K562 (cell line): ENCODE results near the gene TTC6. TPM values are rescaled to one million over a fixed set of nuclear protein-coding genes. Genes with fewer than 3 reads are reported as not detected.

Source experiments
- BCL6 ChIP-seq: fragments of 250-450 bp; sonication (Bioruptor Pico); IDR thresholded peaks from 2 replicates; pipeline ENCODE4 v1.4.0; 2020
- CHCHD3 ChIP-seq: fragments of 250-450 bp; sonication (Bioruptor Pico); IDR thresholded peaks from 2 replicates; pipeline ENCODE4 v2.1.2; 2022; ENCODE audit warnings: mild to moderate bottlenecking
- ETS2 ChIP-seq: IDR thresholded peaks from 2 replicates; pipeline ENCODE4 v1.6.1; 2016; ENCODE audit warnings: borderline replicate concordance, missing genetic modification characterization, mild to moderate bottlenecking, moderate library complexity, missing compliant biosample characterization; ENCODE audit not compliant: poor library complexity, severe bottlenecking
- FOXJ3 ChIP-seq: sonication (generic); formaldehyde crosslinking; IDR thresholded peaks from 2 replicates; pipeline ENCODE4 v1.4.0; 2020; ENCODE audit warnings: mild to moderate bottlenecking, missing genetic modification reagents
- PTRF ChIP-seq: fragments of 450-650 bp; IDR thresholded peaks from 2 replicates; pipeline ENCODE4 v1.6.1; 2016; ENCODE audit warnings: mild to moderate bottlenecking, missing genetic modification characterization, missing compliant biosample characterization
- STAT5A ChIP-seq: IDR thresholded peaks from 2 replicates; pipeline ENCODE4 v1.6.1; 2012; ENCODE audit warnings: low read length, inconsistent platforms, borderline replicate concordance
- TOE1 ChIP-seq, 2 experiments: fragments of 450-650 bp in 1 of 2; sonication (generic) in 1 of 2; formaldehyde crosslinking in 1 of 2; IDR thresholded peaks; 2 replicates each; pipeline versions ENCODE4 v1.7.1 to v1.8.0; 2016 to 2022; ENCODE audit warnings: borderline replicate concordance in 2 of 2, mild to moderate bottlenecking in 2 of 2, antibody characterized with exemption in 1 of 2, inconsistent platforms in 1 of 2, low read depth in 1 of 2, missing genetic modification reagents in 1 of 2, moderate library complexity in 1 of 2
- U2AF2 ChIP-seq: fragments of 200-400 bp; formaldehyde crosslinking; optimal IDR thresholded peaks from 2 replicates; pipeline ENCODE3; 2017; ENCODE audit warnings: low read depth, mild to moderate bottlenecking, low read length
- XRCC5 ChIP-seq: fragments of 200-400 bp; formaldehyde crosslinking; IDR thresholded peaks from 2 replicates; pipeline ENCODE4 v1.6.1; 2017; ENCODE audit warnings: low read depth, mild to moderate bottlenecking, low read length
- ZNF280A ChIP-seq: fragments of 450-650 bp; IDR thresholded peaks from 2 replicates; pipeline ENCODE4 v1.6.1; 2018; ENCODE audit warnings: mild to moderate bottlenecking, low read depth; ENCODE audit not compliant: partially characterized antibody
- polyA plus RNA-seq, 8 experiments: library from polyadenylated mRNA; depleted of rRNA in 4 of 8; stranded (reverse) in 5 of 8; unstranded in 3 of 8; fragments of >200 nt; fragmentation: Nextera tagmentation in 2 of 8; fragmentation: Illumina TruSeq in 1 of 8; extraction: Ambion mirVana in 2 of 8; extraction: Trizol in 1 of 8; gene quantifications; 2 replicates each; pipeline versions ENCODE4 v1.2.1 to v1.2.3, GENCODE V29; 2011 to 2014; ENCODE audit warnings: inconsistent platforms in 1 of 8, missing spikeins in 1 of 8
- total RNA-seq, 7 experiments: library from RNA; depleted of rRNA in 6 of 7; stranded (reverse); fragments of >200 nt in 6 of 7; fragmentation: Illumina TruSeq in 2 of 7; extraction: Trizol in 2 of 7; gene quantifications; 2 replicates each; pipeline versions ENCODE4 v1.2.1 to v1.2.3, GENCODE V29; 2011 to 2021; ENCODE audit warnings: low replicate concordance in 1 of 7

Gene TTC6
- total and polyA plus RNA-seq, 9 of the 15 experiments (the other 6 are each of a cell fraction or from before 2014, with no cell fraction given) = 0.04 to 0.23 (median 0.08) TPM; not detected in 5

GRCh38 chr14:37591941-37592481 is 3.4 kb upstream of the TTC6 start (continued):
- TF ChIP-seq STAT5A (no peak), BCL6 (CRISPR knock-in tag) (no peak), PTRF (tag) (no peak), XRCC5 (no peak), TOE1 (IDR thresholded peaks at IDR 0.05; ENCODE audit: borderline replicate concordance) (no peak), TOE1 (CRISPR knock-in tag; IDR thresholded peaks at IDR 0.05; ENCODE audit: borderline replicate concordance, low read depth) (no peak), ETS2 (tag) (no peak), ZNF280A (no peak), CHCHD3 (CRISPR knock-in tag) (no peak), U2AF2 (no peak), FOXJ3 (CRISPR knock-in tag) (no peak)
